Measurements from ENCODE around the gene ATP8A2.

Gene ATP8A2

DNA sequence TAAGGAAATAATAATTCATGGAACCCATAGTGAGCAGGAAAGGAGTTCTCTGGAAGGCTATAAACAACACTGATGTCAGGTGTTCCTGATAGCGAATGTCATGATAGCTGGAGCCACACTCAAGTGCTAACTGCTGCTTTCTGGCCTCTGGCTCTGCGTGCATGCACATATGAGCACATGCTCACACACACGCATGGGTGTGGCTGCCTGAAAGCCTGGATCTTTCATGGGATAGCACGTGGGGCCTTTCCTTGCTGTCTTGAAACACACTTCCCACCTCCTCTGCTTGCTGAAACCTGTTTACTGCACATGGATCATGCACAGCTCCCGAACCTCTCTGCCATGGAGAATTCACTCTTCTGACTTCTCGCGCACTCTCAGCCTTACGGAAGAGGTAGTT is 207.4 kb downstream of the ATP8A2 start:
- H3K4me1 ChIP-seq (ENCODE audit: control insufficient read depth, insufficient read depth, low read length), result no peaks in the 10 kb centered on the region
- H3K27ac ChIP-seq (ENCODE audit: low read depth, low read length), result no peak overlapping the region
- H3K4me3 ChIP-seq (ENCODE audit: low read length), result no peak overlapping the region
- H3K9ac ChIP-seq (ENCODE audit: low read length), result no peak overlapping the region
- H3K27me3 ChIP-seq (ENCODE audit: control insufficient read depth, insufficient read depth, low read length), result no peaks in the 10 kb centered on the region
- H3K36me3 ChIP-seq (ENCODE audit: control insufficient read depth, insufficient read depth, low read length), result no peaks in the 10 kb centered on the region

- Histone ChIP-seq H3K4me3 (ENCODE audit: low read length) (no peak overlapping the region), H3K27ac (ENCODE audit: low read depth, low read length) (no peak overlapping the region), H3K27me3 (ENCODE audit: control insufficient read depth, insufficient read depth, low read length) (no peaks in the 10 kb centered on the region)
These were observed 209.6 kb downstream of the ATP8A2 start for GRCh38 chr13:25581351-25581750.

GRCh38 chr13:25584087-25584486 is 212.3 kb downstream of the ATP8A2 start:
- no peak overlapping the region for H3K27ac ChIP-seq (ENCODE audit: low read depth, low read length)
- no peak overlapping the region for H3K4me3 ChIP-seq (ENCODE audit: low read length)
- no peaks in the 10 kb centered on the region for H3K27me3 ChIP-seq (ENCODE audit: control insufficient read depth, insufficient read depth, low read length)
- no peak overlapping the region for H3K9ac ChIP-seq (ENCODE audit: low read length)
- no peaks in the 10 kb centered on the region for H3K36me3 ChIP-seq (ENCODE audit: control insufficient read depth, insufficient read depth, low read length)
- no peaks in the 10 kb centered on the region for H3K4me1 ChIP-seq (ENCODE audit: control insufficient read depth, insufficient read depth, low read length)

More at GRCh38 chr13:25581351-25581750, 209.6 kb downstream of the ATP8A2 start:
- H3K9ac ChIP-seq (ENCODE audit: low read length), result no peak overlapping the region
- no peaks in the 10 kb centered on the region for H3K36me3 ChIP-seq (ENCODE audit: control insufficient read depth, insufficient read depth, low read length)
- no peaks in the 10 kb centered on the region for H3K4me1 ChIP-seq (ENCODE audit: control insufficient read depth, insufficient read depth, low read length)

GRCh38 chr13:25585000-25585399 is 213.2 kb downstream of the ATP8A2 start:
- Histone ChIP-seq H3K9ac (ENCODE audit: low read length) (no peak overlapping the region), H3K27me3 (ENCODE audit: control insufficient read depth, insufficient read depth, low read length) (no peaks in the 10 kb centered on the region), H3K27ac (ENCODE audit: low read depth, low read length) (no peak overlapping the region), H3K36me3 (ENCODE audit: control insufficient read depth, insufficient read depth, low read length) (no peaks in the 10 kb centered on the region), H3K4me1 (ENCODE audit: control insufficient read depth, insufficient read depth, low read length) (no peaks in the 10 kb centered on the region), H3K4me3 (ENCODE audit: low read length) (no peak overlapping the region)

- Histone ChIP-seq H3K4me1 (ENCODE audit: control insufficient read depth, insufficient read depth, low read length) (no peaks in the 10 kb centered on the region), H3K36me3 (ENCODE audit: control insufficient read depth, insufficient read depth, low read length) (no peaks in the 10 kb centered on the region), H3K4me3 (ENCODE audit: low read length) (no peak overlapping the region), H3K9ac (ENCODE audit: low read length) (no peak overlapping the region), H3K27me3 (ENCODE audit: control insufficient read depth, insufficient read depth, low read length) (no peaks in the 10 kb centered on the region), H3K27ac (ENCODE audit: low read depth, low read length) (no peak overlapping the region)
These were observed 215.7 kb downstream of the ATP8A2 start for GRCh38 chr13:25587326-25587980.

- no peak overlapping the region for H3K4me3 ChIP-seq (ENCODE audit: low read length)
- no peak overlapping the region for H3K27ac ChIP-seq (ENCODE audit: low read depth, low read length)
- H3K9ac ChIP-seq (ENCODE audit: low read length), result no peak overlapping the region
- H3K36me3 ChIP-seq (ENCODE audit: control insufficient read depth, insufficient read depth, low read length), result no peaks in the 10 kb centered on the region
- H3K27me3 ChIP-seq (ENCODE audit: control insufficient read depth, insufficient read depth, low read length), result no peaks in the 10 kb centered on the region
- no peaks in the 10 kb centered on the region for H3K4me1 ChIP-seq (ENCODE audit: control insufficient read depth, insufficient read depth, low read length)
These were observed 216.7 kb downstream of the ATP8A2 start for GRCh38 chr13:25588336-25589060.

- H3K4me3 ChIP-seq (ENCODE audit: low read length), result no peak overlapping the region
- H3K36me3 ChIP-seq (ENCODE audit: control insufficient read depth, insufficient read depth, low read length), result no peaks in the 10 kb centered on the region
- no peaks in the 10 kb centered on the region for H3K4me1 ChIP-seq (ENCODE audit: control insufficient read depth, insufficient read depth, low read length)
- no peak overlapping the region for H3K27ac ChIP-seq (ENCODE audit: low read depth, low read length)
- H3K9ac ChIP-seq (ENCODE audit: low read length), result no peak overlapping the region
- no peaks in the 10 kb centered on the region for H3K27me3 ChIP-seq (ENCODE audit: control insufficient read depth, insufficient read depth, low read length)
These were observed 226.6 kb downstream of the ATP8A2 start for GRCh38 chr13:25598421-25598820.

DNA sequence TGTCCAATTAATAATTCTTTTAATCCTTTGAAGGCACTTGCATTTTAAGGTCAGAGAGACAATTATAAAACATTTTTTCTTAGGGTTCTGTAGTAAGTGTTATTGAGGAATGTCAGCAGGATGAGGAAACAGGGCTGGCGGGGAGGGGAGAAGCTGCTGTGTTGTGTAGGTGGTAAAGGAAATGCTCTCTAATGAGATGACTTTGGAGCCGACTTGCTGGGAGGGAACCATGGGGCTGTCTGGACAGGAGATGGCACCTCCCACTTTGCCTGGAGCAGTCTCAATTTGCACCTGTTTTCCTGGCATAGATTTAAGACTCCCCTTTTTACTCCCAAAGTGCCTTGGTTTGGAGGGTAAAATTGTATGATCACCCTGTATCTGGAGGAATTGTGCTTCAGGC is 230.4 kb downstream of the ATP8A2 start:
- Histone ChIP-seq H3K36me3 (ENCODE audit: control insufficient read depth, insufficient read depth, low read length) (no peaks in the 10 kb centered on the region), H3K4me3 (ENCODE audit: low read length) (no peak overlapping the region), H3K27me3 (ENCODE audit: control insufficient read depth, insufficient read depth, low read length) (no peaks in the 10 kb centered on the region), H3K9ac (ENCODE audit: low read length) (no peak overlapping the region), H3K4me1 (ENCODE audit: control insufficient read depth, insufficient read depth, low read length) (no peaks in the 10 kb centered on the region), H3K27ac (ENCODE audit: low read depth, low read length) (no peak overlapping the region)

DNA sequence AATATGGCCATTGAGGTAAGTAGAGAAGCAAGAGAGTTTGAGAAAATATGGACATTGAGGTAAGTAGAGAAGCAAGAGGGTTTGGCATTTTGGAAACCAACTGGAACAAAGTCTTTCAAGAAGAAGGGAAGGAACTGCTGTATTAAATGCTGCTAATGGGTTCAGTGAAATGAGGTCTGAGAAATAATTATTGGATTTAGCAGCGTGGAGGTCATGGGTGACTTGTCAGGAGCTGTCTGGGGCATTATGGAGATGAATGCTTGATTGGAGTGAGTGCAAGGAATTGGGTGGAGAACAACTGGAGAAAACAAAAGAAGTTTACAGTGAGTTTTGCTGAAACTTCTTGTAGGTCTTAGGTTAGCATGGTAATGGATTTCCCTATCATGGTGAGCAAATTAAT is 232.3 kb downstream of the ATP8A2 start:
- Histone ChIP-seq H3K27ac (ENCODE audit: low read depth, low read length) (no peak overlapping the region), H3K4me1 (ENCODE audit: control insufficient read depth, insufficient read depth, low read length) (no peaks in the 10 kb centered on the region), H3K36me3 (ENCODE audit: control insufficient read depth, insufficient read depth, low read length) (no peaks in the 10 kb centered on the region), H3K9ac (ENCODE audit: low read length) (no peak overlapping the region), H3K27me3 (ENCODE audit: control insufficient read depth, insufficient read depth, low read length) (no peaks in the 10 kb centered on the region), H3K4me3 (ENCODE audit: low read length) (no peak overlapping the region)

- Histone ChIP-seq H3K27me3 (ENCODE audit: control insufficient read depth, insufficient read depth, low read length) (no peaks in the 10 kb centered on the region), H3K36me3 (ENCODE audit: control insufficient read depth, insufficient read depth, low read length) (no peaks in the 10 kb centered on the region), H3K27ac (ENCODE audit: low read depth, low read length) (no peak overlapping the region), H3K4me3 (ENCODE audit: low read length) (no peak overlapping the region), H3K4me1 (ENCODE audit: control insufficient read depth, insufficient read depth, low read length) (no peaks in the 10 kb centered on the region), H3K9ac (ENCODE audit: low read length) (no peak overlapping the region)
These were observed 235.3 kb downstream of the ATP8A2 start for GRCh38 chr13:25607096-25607495.

- no peak overlapping the region for H3K27ac ChIP-seq (ENCODE audit: low read depth, low read length)
- no peaks in the 10 kb centered on the region for H3K4me1 ChIP-seq (ENCODE audit: control insufficient read depth, insufficient read depth, low read length)
- no peaks in the 10 kb centered on the region for H3K27me3 ChIP-seq (ENCODE audit: control insufficient read depth, insufficient read depth, low read length)
- no peaks in the 10 kb centered on the region for H3K36me3 ChIP-seq (ENCODE audit: control insufficient read depth, insufficient read depth, low read length)
- H3K9ac ChIP-seq (ENCODE audit: low read length), result no peak overlapping the region
- no peak overlapping the region for H3K4me3 ChIP-seq (ENCODE audit: low read length)
These were observed 236.4 kb downstream of the ATP8A2 start for GRCh38 chr13:25608181-25608580.

DNA sequence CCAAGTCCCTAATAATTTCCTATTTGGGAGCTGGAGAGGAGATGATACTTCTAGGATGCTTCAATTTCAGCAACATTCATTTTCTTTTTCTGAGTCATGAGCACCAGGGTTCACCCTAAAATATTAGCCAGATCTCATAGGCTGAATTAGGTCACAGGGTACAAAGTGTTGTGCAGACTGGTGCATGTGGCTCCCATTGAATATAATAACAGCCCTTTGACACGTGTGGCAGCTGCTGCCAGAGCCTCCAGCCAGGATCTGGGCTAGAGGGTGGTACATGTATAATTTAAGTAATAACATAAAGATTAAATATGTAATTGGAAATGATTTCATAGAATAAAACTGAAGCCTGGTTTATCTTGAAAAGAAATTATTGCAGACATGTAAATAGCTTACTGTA is 244.9 kb downstream of the ATP8A2 start:
- no peak overlapping the region for H3K4me3 ChIP-seq (ENCODE audit: low read length)
- H3K27me3 ChIP-seq (ENCODE audit: control insufficient read depth, insufficient read depth, low read length), result no peaks in the 10 kb centered on the region
- H3K36me3 ChIP-seq (ENCODE audit: control insufficient read depth, insufficient read depth, low read length), result no peaks in the 10 kb centered on the region
- H3K27ac ChIP-seq (ENCODE audit: low read depth, low read length), result no peak overlapping the region
- H3K4me1 ChIP-seq (ENCODE audit: control insufficient read depth, insufficient read depth, low read length), result no peaks in the 10 kb centered on the region
- H3K9ac ChIP-seq (ENCODE audit: low read length), result no peak overlapping the region

- H3K27ac ChIP-seq (ENCODE audit: low read depth, low read length), result no peak overlapping the region
- no peaks in the 10 kb centered on the region for H3K27me3 ChIP-seq (ENCODE audit: control insufficient read depth, insufficient read depth, low read length)
- H3K36me3 ChIP-seq (ENCODE audit: control insufficient read depth, insufficient read depth, low read length), result no peaks in the 10 kb centered on the region
- H3K4me1 ChIP-seq (ENCODE audit: control insufficient read depth, insufficient read depth, low read length), result no peaks in the 10 kb centered on the region
- no peak overlapping the region for H3K4me3 ChIP-seq (ENCODE audit: low read length)
- H3K9ac ChIP-seq (ENCODE audit: low read length), result no peak overlapping the region
These were observed 248.1 kb downstream of the ATP8A2 start for GRCh38 chr13:25619897-25620296.
